Peyer's patch (tissue), 4 donors: Measurements from ENCODE around the gene SDR39U1.
"Not testable (repeated sequence)": the region's sequence is repeated elsewhere in the genome, so short reads cannot be mapped to it uniquely, and the experiment has no call there.

Experiments used
- POLR2A ChIP-seq, 2 donors: fragments of 450-650 bp; IDR thresholded peaks; one replicate each; pipeline ENCODE4 v1.5.1; 2017; ENCODE audit warnings: antibody characterized with exemption in 2 of 2, mild to moderate bottlenecking in 2 of 2, moderate library complexity in 2 of 2
- TF ChIP-seq, protein P1 (sequence below), 6 experiments: fragments of 450-650 bp in 4 of 6; fragments of 200-600 bp in 2 of 6; sonication (generic) in 1 of 6; IDR thresholded peaks; one replicate each; pipeline ENCODE4 v1.5.1; 2017 to 2019; ENCODE audit warnings: antibody characterized with exemption in 6 of 6, mild to moderate bottlenecking in 3 of 6, moderate library complexity in 1 of 6

- TF ChIP-seq, protein P1, sequence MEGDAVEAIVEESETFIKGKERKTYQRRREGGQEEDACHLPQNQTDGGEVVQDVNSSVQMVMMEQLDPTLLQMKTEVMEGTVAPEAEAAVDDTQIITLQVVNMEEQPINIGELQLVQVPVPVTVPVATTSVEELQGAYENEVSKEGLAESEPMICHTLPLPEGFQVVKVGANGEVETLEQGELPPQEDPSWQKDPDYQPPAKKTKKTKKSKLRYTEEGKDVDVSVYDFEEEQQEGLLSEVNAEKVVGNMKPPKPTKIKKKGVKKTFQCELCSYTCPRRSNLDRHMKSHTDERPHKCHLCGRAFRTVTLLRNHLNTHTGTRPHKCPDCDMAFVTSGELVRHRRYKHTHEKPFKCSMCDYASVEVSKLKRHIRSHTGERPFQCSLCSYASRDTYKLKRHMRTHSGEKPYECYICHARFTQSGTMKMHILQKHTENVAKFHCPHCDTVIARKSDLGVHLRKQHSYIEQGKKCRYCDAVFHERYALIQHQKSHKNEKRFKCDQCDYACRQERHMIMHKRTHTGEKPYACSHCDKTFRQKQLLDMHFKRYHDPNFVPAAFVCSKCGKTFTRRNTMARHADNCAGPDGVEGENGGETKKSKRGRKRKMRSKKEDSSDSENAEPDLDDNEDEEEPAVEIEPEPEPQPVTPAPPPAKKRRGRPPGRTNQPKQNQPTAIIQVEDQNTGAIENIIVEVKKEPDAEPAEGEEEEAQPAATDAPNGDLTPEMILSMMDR (IDR thresholded peaks at IDR 0.05) = not testable (repeated sequence)
- TF ChIP-seq POLR2A (IDR thresholded peaks at IDR 0.05) = not testable (repeated sequence)
Measured at GRCh38 chr14:24482699-24483303, 40.2 kb upstream of the SDR39U1 start.
